A204.1 (cell line): ENCODE measurements around the gene STAP2.
"Not testable (repeated sequence)": the region's sequence is repeated elsewhere in the genome, so short reads cannot be mapped to it uniquely, and the experiment has no call there.

Source experiments
- FAIRE-seq: peaks from 2 replicates; lab custom pipeline; 2012; peaks lifted over from hg19 to GRCh38; lab: Jason Lieb, UNC

Gene STAP2

DNA sequence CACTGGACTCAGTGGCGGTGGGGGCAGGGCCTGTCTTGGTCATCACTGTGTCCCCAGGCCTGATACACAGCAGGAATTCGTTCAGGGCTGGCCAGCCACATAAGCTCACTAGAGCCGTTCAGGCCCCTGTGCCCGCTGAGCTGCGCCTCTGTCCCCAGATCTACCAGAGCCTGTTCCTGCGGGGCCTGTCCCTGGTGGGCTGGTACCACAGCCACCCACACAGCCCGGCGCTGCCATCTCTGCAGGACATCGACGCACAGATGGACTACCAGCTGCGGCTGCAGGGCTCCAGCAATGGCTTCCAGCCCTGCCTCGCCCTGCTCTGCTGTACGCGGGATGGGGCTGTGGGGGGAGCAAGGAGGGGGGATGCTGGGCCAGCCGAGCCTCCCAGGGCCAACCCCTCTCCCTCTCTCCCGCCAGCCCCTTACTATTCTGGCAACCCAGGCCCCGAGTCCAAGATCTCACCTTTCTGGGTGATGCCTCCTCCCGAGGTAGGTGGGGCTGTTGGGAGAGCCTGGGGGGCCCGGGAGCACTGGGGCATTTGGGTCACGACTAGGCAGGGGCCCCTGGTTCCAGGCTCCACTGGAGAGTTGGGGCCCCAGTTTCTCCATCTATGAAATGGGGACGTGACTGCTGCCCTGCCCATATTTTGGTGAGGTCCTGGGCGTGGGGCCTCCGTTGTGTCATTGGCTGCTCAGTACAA, 18.6 kb upstream of the STAP2 start:
- FAIRE-seq: no peak

DNA sequence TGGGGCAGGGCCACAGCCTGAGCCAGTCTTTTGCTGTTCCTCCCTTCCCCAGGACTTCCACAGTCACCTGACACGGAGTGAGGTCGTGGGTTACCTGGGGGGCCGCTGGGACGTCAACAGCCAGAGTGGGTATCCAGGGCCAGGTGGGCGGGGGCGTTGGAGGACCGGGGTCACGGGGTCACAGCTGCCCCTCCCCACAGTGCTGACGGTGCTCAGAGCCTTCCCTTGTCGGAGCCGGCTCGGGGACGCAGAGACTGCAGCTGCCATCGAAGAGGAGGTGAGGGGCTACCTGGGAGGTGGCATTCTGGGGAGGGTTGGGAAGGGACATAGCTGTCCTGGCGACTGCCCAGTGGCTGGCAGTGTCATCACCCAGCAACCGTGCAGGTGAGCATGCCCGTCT, 16.3 kb upstream of the STAP2 start:
- FAIRE-seq: no peak

DNA sequence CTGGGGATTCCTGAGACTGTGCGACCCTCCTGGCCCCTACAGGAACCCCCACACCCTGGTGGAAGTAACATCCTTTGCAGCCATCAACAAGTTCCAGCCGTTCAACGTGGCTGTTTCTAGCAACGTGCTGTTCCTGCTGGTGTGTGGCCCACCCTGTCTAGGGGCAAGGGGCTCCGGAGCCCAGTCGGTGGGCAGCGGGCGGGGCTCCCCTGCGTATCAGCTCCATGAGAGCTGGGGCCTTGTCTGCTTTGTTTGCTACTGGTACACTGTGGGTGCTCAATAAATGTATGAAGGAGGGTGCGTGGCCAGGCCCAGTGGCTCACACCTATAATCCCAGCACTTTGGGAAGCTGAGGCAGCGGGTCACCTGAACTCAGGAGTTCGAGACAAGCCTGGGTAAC, 15.7 kb upstream of the STAP2 start:
- FAIRE-seq: no peak

DNA sequence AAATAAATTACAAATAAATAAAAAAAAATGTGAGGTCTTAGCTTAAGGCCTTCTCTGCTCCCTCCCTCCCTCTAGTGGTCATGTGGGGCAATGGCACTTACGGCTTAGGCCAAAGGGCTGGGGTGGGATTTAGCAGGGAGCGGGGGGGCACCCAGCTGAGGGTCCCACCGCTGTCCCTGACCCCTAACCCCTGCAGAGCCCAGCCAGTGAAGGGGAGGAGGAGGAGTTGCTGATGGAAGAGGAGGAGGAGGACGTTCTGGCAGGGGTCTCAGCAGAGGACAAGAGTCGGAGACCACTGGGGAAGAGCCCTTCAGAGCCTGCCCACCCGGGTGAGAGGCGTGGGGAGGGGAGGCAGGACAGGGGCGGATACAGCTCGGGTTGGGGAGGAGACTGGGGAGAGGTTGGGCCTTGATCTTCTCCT, 14.1 kb upstream of the STAP2 start:
- no peak for FAIRE-seq

DNA sequence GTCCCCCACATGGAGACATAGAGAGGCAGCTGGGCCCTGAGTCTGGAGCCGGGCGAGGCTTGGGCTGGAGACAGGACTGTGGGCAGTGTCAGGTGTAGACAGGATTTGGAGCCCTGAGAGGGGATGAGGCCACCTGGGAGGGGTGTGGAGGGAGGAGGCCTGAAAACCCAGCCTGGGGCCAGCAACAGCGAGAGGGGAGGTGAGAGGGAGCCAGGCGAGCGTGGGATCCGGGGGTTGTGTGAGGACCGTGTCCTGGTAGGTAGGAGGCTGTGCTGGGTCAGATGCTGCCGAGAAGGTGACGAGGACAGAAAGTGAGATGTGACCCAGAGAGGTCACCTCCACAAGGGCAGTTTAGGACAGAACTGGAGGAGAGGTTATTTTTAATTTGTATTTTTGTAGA, 12.1 kb upstream of the STAP2 start:
- FAIRE-seq: no peak

DNA sequence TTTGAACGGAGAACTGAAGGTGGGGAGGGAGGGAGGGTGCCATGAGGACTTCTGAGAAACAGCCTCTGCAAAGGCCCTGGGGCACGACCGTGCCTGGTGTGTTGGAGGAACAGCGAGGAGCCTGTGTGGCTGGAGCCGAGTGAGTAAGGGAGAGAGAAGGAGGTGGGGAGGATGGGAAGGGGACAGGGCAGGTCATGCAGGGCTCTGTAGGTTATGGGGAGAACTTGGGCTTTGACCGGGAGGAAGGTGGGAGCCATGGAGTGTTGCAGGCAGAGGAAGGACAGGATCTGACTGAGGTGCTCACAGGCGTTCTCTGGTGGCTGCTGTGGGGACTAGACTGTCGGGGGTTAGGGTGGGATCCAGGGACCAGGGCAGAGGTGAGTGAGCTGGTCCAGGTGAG, 11.5 kb upstream of the STAP2 start:
- FAIRE-seq: no peak

DNA sequence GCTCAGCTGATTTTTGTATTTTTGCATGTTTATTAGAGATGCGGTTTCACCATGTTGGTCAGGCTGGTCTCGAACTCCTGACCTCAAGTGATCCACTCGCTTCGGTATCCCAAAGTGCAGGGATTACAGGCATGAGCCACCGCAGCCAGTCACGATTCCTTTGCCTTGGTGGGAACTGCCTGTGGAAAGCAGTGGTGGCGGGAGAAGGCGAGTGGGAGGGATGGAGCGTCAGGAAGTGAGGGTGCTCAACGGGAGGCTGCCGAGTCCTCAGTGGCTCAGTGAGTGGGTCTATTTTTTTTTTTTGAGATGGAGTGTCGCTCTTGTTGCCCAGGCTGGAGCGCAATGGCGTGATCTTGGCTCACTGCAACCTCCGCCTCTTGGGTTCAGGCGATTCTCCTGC, 10.6 kb upstream of the STAP2 start:
- not testable (repeated sequence) for FAIRE-seq

DNA sequence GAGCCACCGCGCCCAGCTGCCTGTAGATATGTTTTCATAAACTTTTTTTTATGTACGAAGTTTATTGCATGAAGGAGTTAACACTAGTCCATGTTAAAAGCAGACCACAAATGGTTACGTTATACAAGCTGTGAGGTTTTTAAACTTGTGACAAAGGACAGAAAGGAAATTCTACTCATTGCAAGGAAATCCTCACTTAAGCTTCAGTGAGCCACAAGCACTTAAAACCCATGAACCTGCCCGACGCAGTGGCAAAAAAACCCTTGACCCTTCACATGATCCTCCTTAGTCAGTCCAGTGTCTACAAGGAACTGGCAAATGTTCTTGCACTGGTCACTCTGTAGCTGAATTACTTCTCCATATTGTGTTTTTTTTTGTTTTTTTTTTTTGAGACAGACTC, 8.9 kb upstream of the STAP2 start:
- FAIRE-seq: no peak

DNA sequence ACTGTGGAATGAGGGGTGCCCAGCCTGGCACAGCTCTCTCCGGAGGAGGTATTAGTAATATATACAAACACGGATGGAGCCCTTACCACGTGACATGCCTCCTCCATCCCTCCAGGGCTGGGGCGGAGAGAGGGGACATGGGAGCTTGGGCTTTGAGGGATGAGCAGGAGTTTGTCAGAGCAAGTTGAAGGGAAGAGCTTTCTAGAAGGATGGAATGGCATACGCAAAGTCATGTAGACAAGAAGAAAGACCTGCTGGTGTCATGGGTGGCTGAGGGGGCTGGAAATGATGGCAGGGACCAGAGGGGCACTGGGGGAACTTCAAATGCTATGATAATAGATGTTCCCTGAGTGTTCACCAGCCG, 7.4 kb upstream of the STAP2 start:
- no peak for FAIRE-seq

DNA sequence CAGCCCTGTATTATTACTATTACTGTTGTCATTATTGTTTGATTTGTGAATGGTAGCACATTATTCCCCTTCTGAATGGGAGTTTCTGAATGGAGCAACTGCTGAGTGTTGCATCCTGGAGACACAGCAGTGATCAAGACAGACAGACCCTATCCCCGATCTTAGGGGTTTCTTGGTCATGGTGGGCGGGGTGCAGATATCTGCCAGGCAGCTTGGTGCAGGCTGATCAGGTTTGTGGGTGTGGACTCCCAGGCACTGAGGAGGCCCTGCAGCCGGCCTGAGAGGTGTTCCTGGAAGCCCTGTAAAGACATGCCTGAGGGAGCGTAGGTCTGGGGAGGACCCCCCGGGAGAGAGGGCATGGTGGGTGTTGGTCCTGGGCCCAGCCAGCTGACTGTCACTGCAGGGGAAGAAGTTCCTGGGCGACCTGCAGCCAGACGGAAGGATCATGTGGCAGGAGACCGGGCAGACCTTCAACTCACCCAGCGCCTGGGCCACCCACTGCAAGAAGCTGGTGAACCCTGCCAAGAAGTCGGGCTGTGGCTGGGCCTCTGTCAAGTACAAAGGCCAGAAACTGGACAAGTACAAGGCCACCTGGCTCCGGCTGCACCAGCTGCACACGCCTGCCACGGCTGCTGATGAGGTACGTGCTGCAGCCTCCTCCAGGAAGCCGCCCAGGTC, 6.9 kb upstream of the STAP2 start:
- no peak for FAIRE-seq

DNA sequence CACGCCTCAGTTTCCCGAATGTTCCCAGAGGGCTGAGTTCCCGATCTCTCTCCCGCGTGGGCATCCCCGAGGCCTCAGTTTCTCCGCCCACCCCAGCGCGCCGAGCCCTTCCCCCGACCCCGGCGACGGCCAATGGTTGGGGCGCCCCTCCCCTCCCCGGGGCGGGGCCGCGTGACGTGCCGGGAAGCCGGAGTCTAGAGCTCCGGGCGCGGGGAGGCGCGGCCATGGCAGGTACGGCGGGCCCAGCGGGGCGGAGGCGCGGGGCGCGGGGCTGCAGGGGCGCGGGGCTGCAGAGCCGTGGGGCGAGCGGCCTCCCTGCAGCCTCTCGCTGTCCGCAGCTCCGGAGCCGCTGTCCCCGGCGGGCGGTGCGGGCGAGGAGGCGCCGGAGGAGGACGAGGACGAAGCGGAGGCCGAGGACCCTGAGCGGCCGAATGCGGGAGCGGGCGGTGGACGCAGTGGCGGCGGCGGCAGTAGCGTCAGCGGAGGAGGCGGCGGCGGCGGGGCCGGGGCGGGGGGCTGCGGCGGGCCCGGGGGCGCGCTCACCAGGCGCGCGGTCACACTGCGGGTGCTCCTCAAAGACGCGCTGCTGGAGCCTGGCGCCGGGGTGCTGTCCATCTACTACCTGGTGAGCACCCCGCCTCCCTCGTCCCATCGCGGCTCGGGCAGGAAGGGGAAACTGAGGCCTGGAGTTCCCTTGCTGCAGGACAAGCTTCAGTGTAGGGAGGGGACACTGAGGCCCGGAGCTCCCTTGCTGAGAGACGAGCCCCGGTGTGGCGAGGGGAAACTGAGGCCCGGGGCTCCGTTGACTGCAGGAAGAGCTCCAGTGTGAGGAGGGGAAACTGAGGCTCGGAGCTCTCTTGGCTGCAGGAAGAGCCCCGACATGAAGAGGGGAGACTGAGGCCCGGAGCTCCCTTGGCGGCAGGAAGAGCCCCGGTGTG, 5.0 kb upstream of the STAP2 start, which contains the start of gene MPND:
MPND (plus strand) TSS at position 193 of the 938 bp plus-strand sequence; CDS start at position 225, 32 bp downstream.
- no peak for FAIRE-seq

DNA sequence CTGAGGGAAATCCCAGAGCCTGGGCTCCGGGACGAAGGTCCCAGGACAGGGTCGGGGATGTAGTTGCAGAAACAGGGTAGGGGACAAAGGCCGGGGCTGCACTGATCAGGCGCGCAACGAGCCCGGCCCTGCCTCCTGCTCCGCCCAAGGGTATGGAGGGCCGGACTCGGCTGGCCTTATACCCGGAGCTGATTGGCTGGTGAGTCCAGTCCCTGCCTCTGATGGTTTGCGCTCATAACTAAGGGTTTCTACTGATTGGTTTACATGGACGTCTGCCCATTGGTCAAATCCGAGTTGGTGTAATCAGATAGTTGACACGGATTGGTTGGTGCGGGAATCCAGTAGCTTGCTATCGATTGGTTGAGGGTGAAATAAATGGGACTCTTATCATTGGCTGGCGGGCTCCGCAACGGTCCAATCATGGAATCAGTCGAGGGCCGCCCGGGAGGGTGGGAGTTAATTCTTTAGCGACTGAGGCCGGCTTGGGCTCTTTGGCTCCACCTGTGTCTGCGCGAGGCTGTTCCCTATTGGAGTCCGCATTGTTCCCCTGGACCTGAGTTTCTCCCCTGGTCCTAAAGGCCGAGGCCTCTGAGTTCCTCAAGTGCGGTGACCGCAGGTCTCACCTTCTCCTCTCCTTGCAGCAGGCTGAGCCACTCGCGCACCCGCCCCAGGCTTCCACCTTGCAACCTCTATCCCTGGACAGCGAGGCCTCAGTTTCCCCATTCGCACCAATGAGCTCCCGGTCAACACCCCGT, 4.2 kb upstream of the STAP2 start:
- FAIRE-seq: peak; percentile 100

DNA sequence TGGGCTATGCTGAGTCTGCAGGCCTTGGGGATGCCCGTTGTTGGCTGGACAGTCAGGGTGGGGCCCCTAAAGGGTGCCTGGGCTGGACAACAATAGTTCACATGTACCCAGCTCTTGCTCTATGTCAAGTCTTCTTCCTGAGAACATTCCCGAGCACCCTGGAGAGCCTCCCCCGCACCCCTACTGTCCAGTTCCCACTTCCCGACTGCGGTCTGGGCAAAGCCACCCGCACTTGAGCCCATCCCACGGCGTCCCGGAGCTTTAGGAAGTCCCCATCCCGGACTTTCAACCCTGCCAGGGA, 3.6 kb upstream of the STAP2 start:
- no peak for FAIRE-seq

DNA sequence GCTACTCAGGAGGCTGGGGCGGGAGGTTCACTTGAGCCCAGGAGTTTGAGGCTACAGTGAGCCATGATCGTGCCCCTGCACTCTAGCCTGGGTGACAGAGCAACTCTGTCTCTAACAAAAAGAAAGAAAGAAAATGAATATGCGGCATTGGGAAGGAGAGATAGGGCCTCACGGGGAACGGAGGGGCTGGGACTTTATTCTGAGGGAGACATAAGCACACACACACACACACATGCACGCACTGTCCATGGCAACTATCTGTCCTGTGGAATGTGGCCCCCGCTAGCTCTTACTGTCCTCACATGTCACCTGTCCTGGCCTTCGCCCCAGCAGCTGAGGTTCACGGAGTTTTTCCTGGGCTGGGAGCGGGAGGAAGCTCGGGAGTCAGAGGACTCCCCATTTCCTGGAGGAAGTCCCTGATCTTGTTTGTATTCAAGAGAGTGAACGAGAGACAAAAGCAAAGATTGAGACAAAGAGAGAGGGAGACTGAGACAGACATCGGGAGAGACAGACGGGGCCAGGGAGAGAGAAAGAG, 654 bp downstream of the STAP2 start:
- no peak for FAIRE-seq

DNA sequence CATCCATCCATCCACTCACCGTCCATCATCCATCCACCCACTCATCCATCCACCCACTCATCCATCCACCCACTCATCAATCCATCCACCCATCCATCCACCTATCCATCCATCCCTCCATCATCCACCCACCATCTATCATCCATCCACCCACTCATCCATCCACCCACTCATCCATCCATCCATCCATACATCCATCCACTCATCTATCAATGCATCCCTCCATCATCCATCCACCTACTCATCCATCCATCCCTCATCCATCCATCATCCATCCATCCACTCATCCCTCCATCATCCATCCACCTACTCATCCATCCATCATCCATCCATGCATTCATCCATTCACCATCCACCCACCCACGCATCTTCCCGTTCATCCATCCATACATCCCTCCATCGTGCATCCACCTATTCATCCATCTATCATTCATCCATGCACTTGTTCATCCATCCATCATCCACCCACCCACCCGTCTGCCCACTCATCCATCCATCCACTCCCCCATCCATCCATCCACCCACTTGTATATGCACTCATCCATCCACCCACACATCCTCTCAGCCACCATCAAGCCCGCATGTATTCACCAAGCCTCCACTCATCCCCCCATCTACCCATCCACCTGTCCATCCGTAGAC, 3.6 kb downstream of the STAP2 start:
- no peak for FAIRE-seq

DNA sequence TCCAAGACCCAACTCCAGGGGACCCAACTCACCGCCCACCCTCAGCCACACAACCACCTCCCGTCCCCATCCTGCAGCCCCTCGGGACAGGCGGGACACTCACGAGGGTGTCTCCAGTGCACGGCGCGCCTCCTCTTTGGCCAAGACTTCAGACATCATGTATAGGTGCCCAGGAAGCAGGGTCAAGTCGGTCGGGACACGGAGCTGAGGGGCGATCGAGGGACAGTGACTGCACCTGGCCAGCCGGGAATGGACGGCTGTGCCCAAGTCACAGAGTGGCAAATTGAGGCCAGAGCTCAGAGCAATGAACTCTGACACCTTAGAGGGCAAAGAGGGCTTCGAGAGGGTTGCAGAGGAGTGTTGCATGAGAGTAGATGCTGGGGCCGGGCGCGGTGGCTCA, 8.8 kb downstream of the STAP2 start:
- no peak for FAIRE-seq

DNA sequence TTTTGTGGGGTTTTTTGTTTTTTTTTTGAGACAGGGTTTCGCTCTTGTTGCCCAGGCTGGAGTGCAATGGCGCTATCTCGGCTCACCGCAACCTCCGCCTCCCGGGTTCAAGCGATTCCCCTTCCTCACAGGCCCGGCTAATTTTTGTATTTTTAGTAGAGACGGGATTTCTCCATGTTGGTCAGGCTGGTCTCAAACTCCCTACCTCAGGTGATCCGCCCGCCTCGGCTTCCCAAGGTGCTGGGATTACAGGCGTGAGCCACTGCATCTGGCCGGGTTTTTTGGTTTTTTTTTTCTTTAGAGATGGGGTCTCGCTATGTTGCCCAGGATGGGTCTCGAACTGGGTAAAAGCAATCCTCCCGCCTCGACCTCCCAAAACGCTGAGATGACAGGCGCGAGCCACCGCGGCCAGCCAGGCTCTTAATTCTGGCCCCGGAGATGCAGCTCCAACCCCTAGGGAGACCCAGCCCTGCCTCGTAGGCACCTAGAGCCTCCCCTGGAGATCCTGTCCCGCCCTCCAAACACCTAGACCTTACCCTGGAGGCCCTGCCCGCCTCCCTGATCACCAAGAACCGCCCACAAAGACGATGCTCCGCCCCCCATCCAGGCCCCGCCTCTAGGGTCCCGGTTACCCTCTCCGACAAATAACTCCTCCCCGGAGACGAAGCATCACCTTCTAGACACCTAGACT, 9.5 kb downstream of the STAP2 start:
- FAIRE-seq: not testable (repeated sequence)

DNA sequence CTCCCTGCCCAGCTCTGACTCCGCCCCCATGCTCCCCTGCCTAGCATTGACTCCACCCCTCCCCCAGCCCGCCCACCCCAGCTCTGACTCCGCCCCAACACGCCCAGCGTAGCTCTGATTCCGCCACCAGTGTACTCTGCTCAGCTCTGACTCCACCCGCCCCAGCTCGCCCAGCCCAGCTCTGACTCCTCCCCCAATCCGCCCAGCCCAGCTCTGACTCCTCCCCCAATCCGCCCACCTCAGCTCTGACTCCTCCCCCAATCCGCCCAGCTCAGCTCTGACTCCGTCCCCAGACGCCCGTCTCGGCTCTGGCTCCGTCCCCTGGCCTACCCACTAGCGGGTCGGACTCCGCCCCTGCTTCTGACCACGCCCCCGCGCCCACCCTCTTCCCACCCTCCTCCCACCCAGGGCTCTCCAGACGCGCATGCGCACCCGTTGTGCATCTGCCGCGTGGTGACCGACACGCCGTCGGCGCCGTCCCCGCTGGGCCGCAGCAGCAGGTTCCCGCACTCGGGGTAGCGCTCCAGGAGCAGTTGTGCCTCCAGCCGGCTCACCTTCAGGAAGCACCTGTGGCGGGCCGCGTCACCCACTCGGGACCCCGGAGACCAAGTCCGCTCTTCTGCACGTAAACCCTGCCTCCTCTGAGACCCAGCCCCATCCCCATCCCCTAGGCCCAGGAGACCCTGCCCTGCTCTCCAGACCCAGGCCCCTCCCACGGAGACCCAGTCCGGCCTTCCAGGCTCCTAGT, 10.2 kb downstream of the STAP2 start:
- FAIRE-seq: no peak

DNA sequence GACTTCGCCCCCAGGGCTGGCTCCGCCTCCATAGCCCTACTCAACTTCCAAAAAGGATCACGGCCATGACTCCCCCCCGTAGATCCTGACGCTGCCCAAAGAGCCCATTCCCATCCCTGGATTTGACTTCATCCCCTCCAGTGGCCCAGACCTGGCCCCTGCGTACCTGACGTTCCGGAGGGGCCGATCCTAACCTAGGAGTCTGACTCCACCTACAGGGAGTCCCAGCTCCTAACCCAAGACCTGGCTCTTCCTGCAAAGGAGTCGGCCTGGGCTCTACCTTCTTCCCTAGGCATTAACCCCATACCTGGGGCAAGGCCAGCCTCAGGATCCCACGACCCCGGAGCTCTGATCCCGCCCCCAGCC, 10.8 kb downstream of the STAP2 start:
- no peak for FAIRE-seq

DNA sequence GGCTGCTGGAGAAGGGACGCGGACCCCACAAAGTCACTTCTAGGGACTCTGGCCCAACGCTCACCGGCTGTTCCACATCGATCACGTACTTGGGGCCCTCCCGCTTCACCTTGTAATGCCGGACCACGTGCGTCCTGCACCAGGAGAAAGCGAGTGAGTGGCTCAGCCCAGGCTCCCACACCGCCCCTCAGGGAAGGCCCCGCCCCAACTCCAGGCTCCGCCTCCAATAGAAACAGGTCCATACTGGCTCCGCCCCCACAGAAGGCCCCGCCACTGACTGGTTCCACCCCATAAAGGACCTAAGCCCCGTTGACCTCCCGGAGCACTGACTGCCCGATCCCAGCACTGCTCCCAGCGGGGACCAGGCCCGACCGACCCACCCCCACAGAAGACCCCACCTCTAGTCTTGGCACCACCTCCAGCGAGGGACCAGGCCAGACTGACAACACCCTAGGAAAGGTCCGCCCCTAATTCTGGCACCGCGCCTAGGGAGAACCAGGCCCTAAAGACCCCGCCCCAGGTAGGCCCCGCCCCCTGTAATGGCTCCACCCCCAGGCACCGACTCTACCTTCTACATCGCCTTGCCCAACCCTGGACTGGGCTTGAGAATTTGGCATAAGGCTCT, 11.3 kb downstream of the STAP2 start:
- no peak for FAIRE-seq
